ENCODE data around the gene BAX. TPM values are rescaled to one million over a fixed set of nuclear protein-coding genes. Genes with fewer than 3 reads are reported as not detected.

Gene BAX
- total RNA-seq, 2 donors from 2014 or later: 191 to 711 TPM

- ATAC-seq (no peak), DNase-seq (ENCODE audit: low spot score in 2 of 2) (no peak)
- H3K36me3 Mint-ChIP-seq: peaks cover 10 to 22% of the 10 kb centered on the region in 2 donors
- H3K27ac Mint-ChIP-seq: peak overlapping the region in 1 of 2 donors; percentile 5
- H3K9me3 Mint-ChIP-seq: no peaks in the 10 kb centered on the region
These were observed 3.7 kb upstream of the BAX start for GRCh38 chr19:48950830-48951519.

GRCh38 chr19:48953141-48953540 lies 1.5 kb upstream of the BAX start:
- no peak for DNase-seq (ENCODE audit: low spot score in 2 of 2)
- ATAC-seq: no peak
- Mint-ChIP-seq H3K9me3 (no peaks in the 10 kb centered on the region), H3K36me3 (peaks cover 22 to 34% of the 10 kb centered on the region in 2 donors), H3K27ac (peak overlapping the region in 1 of 2 donors; percentile 98)

GRCh38 chr19:48953990-48954594 lies 583 bp upstream of the BAX start:
- Mint-ChIP-seq H3K9me3 (no peaks in the 10 kb centered on the region), H3K36me3 (peaks cover 22 to 37% of the 10 kb centered on the region in 2 donors), H3K27ac (peak overlapping the region; percentile 91 to 98)
- ATAC-seq: no peak
- DNase-seq (ENCODE audit: low spot score in 2 of 2): no peak

GRCh38 chr19:48955308-48955958 lies 758 bp downstream of the BAX start:
- H3K9me3 Mint-ChIP-seq: no peaks in the 10 kb centered on the region
- peak overlapping the region; percentile 96 to 98 for H3K27ac Mint-ChIP-seq
- DNase-seq (ENCODE audit: low spot score in 2 of 2): no peak
- peaks cover 22 to 37% of the 10 kb centered on the region in 2 donors for H3K36me3 Mint-ChIP-seq
- no peak for ATAC-seq

- peak overlapping the region in 1 of 2 donors; percentile 18 for H3K27ac Mint-ChIP-seq
- no peak for ATAC-seq
- no peak for DNase-seq (ENCODE audit: low spot score in 2 of 2)
- H3K36me3 Mint-ChIP-seq: peaks cover 22 to 37% of the 10 kb centered on the region in 2 donors
- H3K9me3 Mint-ChIP-seq: no peaks in the 10 kb centered on the region
These were observed 3.3 kb downstream of the BAX start for GRCh38 chr19:48958006-48958405.

- ATAC-seq (no peak), DNase-seq (ENCODE audit: low spot score in 2 of 2) (no peak)
- Mint-ChIP-seq H3K36me3 (peaks cover 22 to 37% of the 10 kb centered on the region in 2 donors), H3K9me3 (no peaks in the 10 kb centered on the region), H3K27ac (no peak overlapping the region)
These were observed 4.9 kb downstream of the BAX start for GRCh38 chr19:48959341-48960239.

GRCh38 chr19:48961051-48961649 lies 6.5 kb downstream of the BAX start:
- H3K27ac Mint-ChIP-seq: peak overlapping the region in 1 of 2 donors; percentile 96
- H3K36me3 Mint-ChIP-seq: peaks cover 21 to 36% of the 10 kb centered on the region in 2 donors
- ATAC-seq (peak in 1 of 2 donors; percentile 13), DNase-seq (ENCODE audit: low spot score in 2 of 2) (peak in 1 of 2 donors; percentile 78)
- no peaks in the 10 kb centered on the region for H3K9me3 Mint-ChIP-seq

GRCh38 chr19:48961673-48962028 lies 7.0 kb downstream of the BAX start:
- Mint-ChIP-seq H3K36me3 (peaks cover 21 to 36% of the 10 kb centered on the region in 2 donors), H3K27ac (peak overlapping the region; percentile 94 to 96), H3K9me3 (no peaks in the 10 kb centered on the region)
- ATAC-seq: no peak
- no peak for DNase-seq (ENCODE audit: low spot score in 2 of 2)

GRCh38 chr19:48962029-48962848 lies 7.6 kb downstream of the BAX start:
- peaks cover 21 to 33% of the 10 kb centered on the region in 2 donors for H3K36me3 Mint-ChIP-seq
- peak overlapping the region; percentile 94 to 96 for H3K27ac Mint-ChIP-seq
- no peaks in the 10 kb centered on the region for H3K9me3 Mint-ChIP-seq
- ATAC-seq (peak; percentile 13 to 23), DNase-seq (ENCODE audit: low spot score in 2 of 2) (peak; percentile 54 to 78)

- H3K36me3 Mint-ChIP-seq: peaks cover 22 to 28% of the 10 kb centered on the region in 2 donors
- ATAC-seq (no peak), DNase-seq (ENCODE audit: low spot score in 2 of 2) (no peak)
- H3K27ac Mint-ChIP-seq: peak overlapping the region; percentile 94 to 96
- H3K9me3 Mint-ChIP-seq: no peaks in the 10 kb centered on the region
These were observed 8.1 kb downstream of the BAX start for GRCh38 chr19:48962849-48963165.

GRCh38 chr19:48963371-48964204 lies 8.9 kb downstream of the BAX start:
- DNase-seq (ENCODE audit: low spot score in 2 of 2) (peak; percentile 64 to 85), ATAC-seq (peak in 1 of 2 donors; percentile 44)
- Mint-ChIP-seq H3K9me3 (no peaks in the 10 kb centered on the region), H3K36me3 (peaks cover 22 to 23% of the 10 kb centered on the region in 2 donors), H3K27ac (peak overlapping the region; percentile 96 to 100)

- Mint-ChIP-seq H3K36me3 (peaks cover 19 to 22% of the 10 kb centered on the region in 2 donors), H3K9me3 (no peaks in the 10 kb centered on the region), H3K27ac (peak overlapping the region; percentile 96 to 100)
- peak in 1 of 2 donors; percentile 61 for DNase-seq (ENCODE audit: low spot score in 2 of 2)
- no peak for ATAC-seq
These were observed 9.7 kb downstream of the BAX start for GRCh38 chr19:48964205-48965039.

- H3K36me3 Mint-ChIP-seq: peaks cover 19 to 22% of the 10 kb centered on the region in 2 donors
These were observed 10.5 kb downstream of the BAX start, which contains the start of gene FTL for GRCh38 chr19:48965040-48965805. FTL (plus strand) TSS chr19:48965309; CDS start chr19:48965508, 199 bp downstream.

More at GRCh38 chr19:48965040-48965805, 10.5 kb downstream of the BAX start, which contains the start of gene FTL:
- no peaks in the 10 kb centered on the region for H3K9me3 Mint-ChIP-seq
- ATAC-seq: peak; percentile 66 to 72
- peak; percentile 95 to 96 for DNase-seq (ENCODE audit: low spot score in 2 of 2)
- peak within 1 kb of the TSS; percentile 96 to 100 for H3K27ac Mint-ChIP-seq

All from activated naive CD4-positive, alpha-beta T cell treated with anti-CD3 and anti-CD28 coated beads, Interleukin-2, amount 50 U/mL, for 72 hours (primary cell).